Measurements from ENCODE around the gene BPIFB3.

BPIFB3 gene

DNA sequence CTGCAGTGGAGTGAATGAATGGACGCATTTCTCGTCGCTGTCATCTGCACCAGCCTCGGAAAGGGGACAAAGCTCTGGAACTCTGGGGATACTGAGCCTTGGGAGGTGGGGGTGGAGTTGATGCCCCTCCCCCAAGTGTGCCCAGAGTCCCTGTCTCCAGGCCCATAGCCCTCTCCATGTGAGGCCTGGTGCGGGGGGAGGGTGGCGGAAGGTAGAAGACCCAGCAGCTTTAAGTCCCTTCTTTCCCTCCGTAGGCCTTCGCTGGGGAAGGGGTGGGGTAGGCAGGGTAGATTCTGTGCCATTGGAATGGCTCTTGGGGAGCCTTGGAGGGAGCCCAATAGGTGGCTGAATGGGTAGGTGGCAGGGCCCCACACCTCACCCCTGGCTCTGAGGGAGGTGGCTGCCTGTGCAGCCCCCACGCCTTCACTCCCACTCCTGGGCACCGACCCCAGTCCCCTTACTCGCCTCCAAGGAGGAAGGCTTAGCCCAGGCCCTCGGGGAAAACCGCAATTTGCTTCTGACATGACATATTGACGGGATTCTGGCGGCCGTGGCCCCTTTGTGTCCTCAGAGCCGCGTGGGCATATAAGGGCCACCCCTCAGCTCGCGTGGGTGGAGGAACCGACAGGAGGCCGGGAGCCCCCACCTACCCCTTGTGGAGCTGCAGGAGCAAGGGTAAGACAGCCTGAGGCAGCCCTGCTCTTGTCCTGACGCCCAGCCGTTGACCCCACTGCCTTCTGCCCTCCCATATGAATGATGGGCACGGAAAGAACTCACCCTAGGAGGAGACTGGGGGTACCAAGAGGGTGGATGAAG is at the start of gene BPIFB3:
Gene BPIFB3 (plus strand): TSS at position 613 of the 816 bp plus-strand sequence. CDS start 1,533 bp downstream, outside the sequence.
- DNase-seq (ENCODE audit: low spot score) = no peak

DNA sequence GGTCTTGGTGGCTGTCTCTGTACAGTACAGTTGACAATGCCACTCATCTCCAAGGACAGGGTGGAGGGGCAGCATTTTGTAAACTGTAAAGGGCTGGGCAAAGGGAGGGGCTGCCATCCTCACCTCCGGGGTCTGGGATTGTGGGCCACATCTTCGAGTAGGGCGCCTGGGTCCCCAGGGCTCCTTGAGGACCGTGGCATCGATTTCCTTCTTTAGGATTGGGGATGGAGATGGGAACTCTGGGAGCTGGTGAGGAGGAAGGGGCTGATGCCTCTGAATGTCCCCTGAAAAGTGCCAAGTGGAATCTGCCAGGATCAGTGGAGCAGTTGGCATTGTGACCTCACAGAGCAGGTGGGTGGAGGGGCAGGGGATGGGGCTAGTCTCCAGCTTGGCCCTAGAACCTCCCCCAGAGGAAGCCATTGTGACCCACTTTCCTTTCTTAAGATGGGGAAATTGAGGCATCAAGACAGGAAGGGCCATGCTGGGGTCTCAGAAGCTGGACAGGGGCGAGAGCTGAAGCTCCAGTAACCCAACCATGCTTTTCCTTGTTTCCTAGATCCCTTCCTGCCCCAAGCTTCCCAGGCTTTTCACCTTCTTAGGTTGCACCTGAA is 49.5 kb upstream of the BPIFB3 start, which contains the start of gene SUN5:
Gene SUN5 (minus strand): TSS at position 293 of the 611 bp plus-strand sequence. CDS start 93 bp downstream, at position 200.
- DNase-seq (ENCODE audit: low spot score) = no peak

DNA sequence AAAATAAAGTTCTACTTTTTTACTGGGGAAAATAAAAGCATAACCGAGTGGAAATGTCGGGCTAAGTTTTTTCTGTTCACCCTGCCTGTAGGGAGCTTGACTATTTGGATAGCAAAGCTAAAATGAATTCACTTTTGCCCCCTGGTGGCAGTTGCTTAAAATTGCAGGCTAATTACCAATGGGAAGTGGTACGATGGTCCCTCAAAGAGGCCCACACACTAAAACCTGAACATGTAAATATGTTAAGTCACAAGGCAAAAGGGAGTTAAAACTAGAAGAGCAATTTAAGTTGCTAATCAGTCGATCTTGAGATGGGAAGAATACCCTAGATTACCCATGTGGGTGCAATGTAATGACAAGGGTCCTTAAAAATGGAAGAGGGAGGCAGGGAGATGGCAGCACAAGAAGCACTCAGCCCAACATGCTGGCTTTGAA is 48.6 kb upstream of the BPIFB3 start:
- no peak for DNase-seq (ENCODE audit: low spot score)

GRCh38 chr20:33005908-33006775 is 47.6 kb upstream of the BPIFB3 start:
- no peak for DNase-seq (ENCODE audit: low spot score)

DNA sequence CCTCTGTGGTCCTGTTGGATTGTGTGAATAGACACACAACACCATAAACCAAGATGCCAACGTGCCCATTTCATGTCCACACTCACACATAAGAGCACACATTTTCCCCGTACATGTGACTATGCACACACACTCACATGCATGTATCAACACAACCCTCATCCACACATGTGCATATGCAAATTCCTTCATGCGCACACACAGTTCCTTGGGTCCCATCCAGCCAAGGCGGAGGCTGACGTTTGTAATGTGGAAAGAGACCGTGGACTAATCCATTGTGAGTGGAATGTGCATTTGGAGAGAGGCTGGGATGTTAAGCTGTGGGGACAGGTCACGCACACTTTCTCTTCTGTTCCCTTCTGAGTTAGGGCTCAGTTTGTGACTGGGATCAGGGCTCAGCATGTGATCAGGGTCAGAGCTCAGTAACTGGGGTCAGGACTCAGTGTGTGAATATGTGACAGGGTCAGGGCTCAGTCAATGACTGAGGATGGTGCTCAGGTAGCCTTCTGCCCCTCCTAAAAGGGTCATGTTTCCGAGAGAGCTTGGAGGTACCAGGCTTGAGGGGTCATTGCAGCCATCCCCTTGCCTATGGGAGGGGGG is 46.8 kb upstream of the BPIFB3 start:
- no peak for DNase-seq (ENCODE audit: low spot score)

- no peak for DNase-seq (ENCODE audit: low spot score)
Measured at GRCh38 chr20:33007376-33008335, 46.0 kb upstream of the BPIFB3 start, which contains the start of gene BPIFB2. BPIFB2 (plus strand) TSS chr20:33007704; CDS start chr20:33008575, 871 bp downstream.

DNA sequence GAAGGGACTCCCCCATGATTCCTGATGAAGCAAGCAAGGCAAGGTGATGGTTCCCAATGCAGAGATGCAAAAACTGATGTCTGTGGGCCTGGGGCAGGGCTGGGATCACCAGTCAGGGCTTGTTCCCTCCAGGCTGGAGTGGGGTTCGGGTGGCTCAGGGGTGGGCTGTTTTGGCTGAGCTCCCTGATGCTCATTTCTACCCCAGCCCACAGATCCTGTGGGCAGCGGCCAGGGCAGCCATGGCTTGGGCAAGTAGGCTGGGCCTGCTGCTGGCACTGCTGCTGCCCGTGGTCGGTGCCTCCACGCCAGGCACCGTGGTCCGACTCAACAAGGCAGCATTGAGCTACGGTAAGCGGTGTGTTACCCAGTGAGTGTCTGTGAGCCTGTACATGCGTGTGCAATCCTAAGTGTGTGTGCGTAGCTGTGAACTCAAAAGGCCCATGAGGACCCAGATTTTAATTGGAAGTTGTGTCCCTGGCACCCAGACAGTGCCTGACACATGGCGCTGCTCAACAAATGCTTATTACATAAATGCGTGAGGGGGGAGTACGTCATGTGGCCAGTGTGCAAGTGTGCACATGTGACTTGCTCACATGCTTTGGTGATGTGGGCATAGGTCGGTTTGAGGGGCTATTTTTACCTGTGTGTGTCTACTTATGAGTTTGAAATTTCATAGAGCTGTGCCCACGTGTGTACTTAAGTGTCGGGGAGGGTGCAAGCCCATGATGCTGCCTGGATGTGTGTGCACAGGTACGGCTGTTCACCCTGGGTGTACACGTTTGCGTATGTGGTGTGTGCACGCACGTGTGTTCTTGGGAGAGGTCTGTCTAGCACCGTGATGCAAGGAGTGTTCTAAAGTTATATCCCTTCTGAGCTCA is 45.1 kb upstream of the BPIFB3 start:
- DNase-seq (ENCODE audit: low spot score) = no peak

- DNase-seq (ENCODE audit: low spot score) = no peak
Measured at GRCh38 chr20:33009214-33010132, 44.2 kb upstream of the BPIFB3 start.

GRCh38 chr20:33010133-33010504 is 43.6 kb upstream of the BPIFB3 start:
- DNase-seq (ENCODE audit: low spot score) = no peak

- DNase-seq (ENCODE audit: low spot score) = no peak
Measured at GRCh38 chr20:33010674-33011449, 42.8 kb upstream of the BPIFB3 start.

GRCh38 chr20:33012327-33013189 is 41.1 kb upstream of the BPIFB3 start:
- DNase-seq (ENCODE audit: low spot score) = no peak

- DNase-seq (ENCODE audit: low spot score) = no peak
Measured at GRCh38 chr20:33013701-33014326, 39.9 kb upstream of the BPIFB3 start.

- DNase-seq (ENCODE audit: low spot score) = no peak
Measured at GRCh38 chr20:33014336-33015113, 39.2 kb upstream of the BPIFB3 start.

GRCh38 chr20:33015114-33015484 is 38.6 kb upstream of the BPIFB3 start:
- no peak for DNase-seq (ENCODE audit: low spot score)

All from pons (tissue), 1 donor.